Caco-2 (cell line): ENCODE measurements around the gene ATP13A4. TPM values are rescaled to one million over a fixed set of nuclear protein-coding genes. Genes with fewer than 3 reads are reported as not detected.

Experiments
- BruUV-seq: library from RNA; stranded (reverse); fragments of 400-500 nt; replicated peaks from 2 replicates; lab custom pipeline; 2021; lab: Mats Ljungman, UMichigan
- CTCF ChIA-PET: fragments of 300-600 bp; sonication (Branson Sonifier 250); formaldehyde crosslinking; loops from one replicate; lab custom pipeline; 2022; ENCODE audit warnings: antibody characterized with exemption; lab: Charles Lee
- POLR2A ChIA-PET: fragments of 300-600 bp; sonication (Branson Sonifier 250); formaldehyde crosslinking; loops from one replicate; lab custom pipeline; 2022; ENCODE audit warnings: antibody characterized with exemption; lab: Charles Lee
- DNase-seq, 2 experiments: peaks; one replicate each; pipeline versions ENCODE4 v3.0.0 to v3.0.0-alpha.2; 2020 to 2022
- H3K27me3 ChIP-seq: replicated peaks from 2 replicates; pipeline ENCODE4 v1.6.0; 2011; ENCODE audit warnings: low read length; ENCODE audit not compliant: control insufficient read depth, insufficient read depth
- H3K36me3 ChIP-seq: 2 replicates; pipeline ENCODE4 v1.5.1; 2011; ENCODE audit warnings: low read length; ENCODE audit not compliant: control insufficient read depth, insufficient read depth
- H3K4me1 ChIP-seq: fragments of 250-450 bp; sonication (Bioruptor Pico); 2 replicates; pipeline ENCODE4 v1.5.1; 2020; ENCODE audit warnings: mild to moderate bottlenecking
- H3K4me3 ChIP-seq: 2 replicates; pipeline ENCODE4 v1.5.1; 2011; ENCODE audit warnings: low read depth, mild to moderate bottlenecking, control low read depth, low read length
- H3K9me3 ChIP-seq: fragments of 250-450 bp; sonication (Bioruptor Pico); 2 replicates; pipeline ENCODE4 v1.5.1; 2020; ENCODE audit warnings: mild to moderate bottlenecking, moderate library complexity
- H3K27ac Mint-ChIP-seq: one replicate; pipeline ENCODE4 v1.8.0; 2022; ENCODE audit warnings: mixed read lengths; ENCODE audit not compliant: unreplicated experiment
- H3K27me3 Mint-ChIP-seq: one replicate; pipeline ENCODE4 v1.8.0; 2022; ENCODE audit warnings: mixed read lengths; ENCODE audit not compliant: insufficient read depth, unreplicated experiment
- H3K36me3 Mint-ChIP-seq: one replicate; pipeline ENCODE4 v1.8.0; 2022; ENCODE audit warnings: mild to moderate bottlenecking, mixed read lengths; ENCODE audit not compliant: insufficient read depth, unreplicated experiment
- H3K4me1 Mint-ChIP-seq: one replicate; pipeline ENCODE4 v1.8.0; 2022; ENCODE audit warnings: low read depth, mixed read lengths; ENCODE audit not compliant: unreplicated experiment
- H3K4me3 Mint-ChIP-seq: one replicate; pipeline ENCODE4 v1.8.0; 2022; ENCODE audit warnings: mild to moderate bottlenecking, moderate library complexity, mixed read lengths; ENCODE audit not compliant: unreplicated experiment
- H3K9me3 Mint-ChIP-seq: one replicate; pipeline ENCODE4 v1.8.0; 2022; ENCODE audit warnings: mixed read lengths; ENCODE audit not compliant: unreplicated experiment
- intact Hi-C: fragments of 100-400 bp; cut with micrococcal nuclease; formaldehyde crosslinking; loops from one replicate; pipeline ENCODE4 v1.10.0; 2022; ENCODE audit not compliant: unreplicated experiment
- total RNA-seq: library from RNA; stranded (reverse); gene quantifications from 2 replicates; pipeline ENCODE4 v1.2.3, GENCODE V29; 2022
- TF ChIP-seq, protein P1 (sequence below), 2 experiments: fragments of 200-600 bp in 1 of 2; IDR thresholded peaks; 1 replicate in 1 of 2; 2 replicates in 1 of 2; pipeline versions ENCODE4 v1.5.1 to v1.8.0; 2011 to 2022; ENCODE audit warnings: antibody characterized with exemption in 1 of 2, control low read depth in 1 of 2, inconsistent platforms in 1 of 2, low read depth in 1 of 2, low read length in 1 of 2, mild to moderate bottlenecking in 1 of 2, moderate library complexity in 1 of 2; ENCODE audit not compliant: insufficient read depth in 1 of 2, severe bottlenecking in 1 of 2, unreplicated experiment in 1 of 2

Gene ATP13A4
- total RNA-seq, 1 experiment from 2014 or later = 1.4 TPM

DNA sequence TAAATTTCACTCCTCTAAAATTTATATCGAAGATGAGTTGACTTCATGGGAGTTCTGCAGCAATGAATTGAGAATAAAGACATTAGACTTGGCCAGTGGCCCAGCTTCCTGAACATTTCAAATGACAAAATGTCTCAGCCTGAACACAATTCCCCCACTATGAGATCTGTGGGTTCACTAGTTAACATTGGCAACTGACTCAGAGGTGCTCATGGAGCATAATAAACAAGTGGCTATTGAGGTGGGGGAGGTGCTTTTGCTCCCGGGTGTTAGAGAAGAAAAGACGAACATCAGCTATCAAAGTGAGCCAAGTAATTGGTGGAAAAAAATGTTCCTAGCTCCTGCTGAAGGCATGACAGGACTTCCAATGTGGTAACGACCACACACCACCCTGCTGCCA, 6.3 kb downstream of the ATP13A4 start:
- H3K4me1 Mint-ChIP-seq = peaks cover 6% of the 10 kb centered on the region
- Histone ChIP-seq H3K36me3 (no peaks in the 10 kb centered on the region), H3K27me3 (no peaks in the 10 kb centered on the region), H3K9me3 (peaks cover 3% of the 10 kb centered on the region; the same call in 1 of the 2 replicates), H3K4me3 (no peak overlapping the region), H3K4me1 (peaks cover under 1% of the 10 kb centered on the region)
- peaks cover 19% of the 10 kb centered on the region for H3K9me3 Mint-ChIP-seq
- no peak overlapping the region for H3K4me3 Mint-ChIP-seq
- TF ChIP-seq, protein P1, sequence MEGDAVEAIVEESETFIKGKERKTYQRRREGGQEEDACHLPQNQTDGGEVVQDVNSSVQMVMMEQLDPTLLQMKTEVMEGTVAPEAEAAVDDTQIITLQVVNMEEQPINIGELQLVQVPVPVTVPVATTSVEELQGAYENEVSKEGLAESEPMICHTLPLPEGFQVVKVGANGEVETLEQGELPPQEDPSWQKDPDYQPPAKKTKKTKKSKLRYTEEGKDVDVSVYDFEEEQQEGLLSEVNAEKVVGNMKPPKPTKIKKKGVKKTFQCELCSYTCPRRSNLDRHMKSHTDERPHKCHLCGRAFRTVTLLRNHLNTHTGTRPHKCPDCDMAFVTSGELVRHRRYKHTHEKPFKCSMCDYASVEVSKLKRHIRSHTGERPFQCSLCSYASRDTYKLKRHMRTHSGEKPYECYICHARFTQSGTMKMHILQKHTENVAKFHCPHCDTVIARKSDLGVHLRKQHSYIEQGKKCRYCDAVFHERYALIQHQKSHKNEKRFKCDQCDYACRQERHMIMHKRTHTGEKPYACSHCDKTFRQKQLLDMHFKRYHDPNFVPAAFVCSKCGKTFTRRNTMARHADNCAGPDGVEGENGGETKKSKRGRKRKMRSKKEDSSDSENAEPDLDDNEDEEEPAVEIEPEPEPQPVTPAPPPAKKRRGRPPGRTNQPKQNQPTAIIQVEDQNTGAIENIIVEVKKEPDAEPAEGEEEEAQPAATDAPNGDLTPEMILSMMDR (IDR thresholded peaks at IDR 0.05; ENCODE audit: insufficient read depth in 1 of 2, low read depth in 1 of 2, low read length in 1 of 2, severe bottlenecking in 1 of 2, unreplicated experiment in 1 of 2) = no peak
- H3K27me3 Mint-ChIP-seq = no peaks in the 10 kb centered on the region
- BruUV-seq = no TSS peak
- DNase-seq = no peak
- ChIA-PET POLR2A (no interaction called here), CTCF (no interaction called here)
- H3K27ac Mint-ChIP-seq = no peak overlapping the region
- H3K36me3 Mint-ChIP-seq = no peaks in the 10 kb centered on the region
- intact Hi-C loops = no loop called here

DNA sequence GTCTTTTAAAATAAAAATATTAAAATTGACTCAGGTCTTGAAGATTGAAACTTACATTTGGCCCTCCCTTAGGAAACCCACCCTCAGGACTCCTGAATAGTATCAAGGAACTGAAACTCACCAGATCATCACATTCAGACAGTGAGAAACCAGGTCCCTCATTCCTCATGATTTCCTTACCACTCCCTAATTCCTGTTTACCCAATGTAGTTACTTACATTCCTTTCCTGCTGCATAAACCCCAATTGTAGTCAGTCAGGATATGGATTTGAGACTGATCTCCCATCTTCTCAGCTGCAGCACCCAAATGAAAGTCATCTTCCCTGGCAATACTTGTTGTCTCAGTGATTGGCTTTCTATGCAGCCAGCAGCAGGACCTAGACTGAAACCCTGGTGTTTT, 8.6 kb downstream of the ATP13A4 start:
- CTCF ChIA-PET = no interaction called here
- BruUV-seq = no TSS peak
- H3K27me3 ChIP-seq = no peaks in the 10 kb centered on the region
- intact Hi-C loops = no loop called here
- no peaks in the 10 kb centered on the region for H3K36me3 ChIP-seq
- Mint-ChIP-seq H3K9me3 (peaks cover 19% of the 10 kb centered on the region), H3K27ac (no peak overlapping the region), H3K27me3 (no peaks in the 10 kb centered on the region), H3K4me3 (no peak overlapping the region), H3K36me3 (no peaks in the 10 kb centered on the region), H3K4me1 (no peaks in the 10 kb centered on the region)
- H3K4me3 ChIP-seq = no peak overlapping the region
- DNase-seq = no peak
- POLR2A ChIA-PET = no interaction called here
- H3K4me1 ChIP-seq = no peaks in the 10 kb centered on the region
- peaks cover 3% of the 10 kb centered on the region; the same call in 1 of the 2 replicates for H3K9me3 ChIP-seq
- TF ChIP-seq, protein P1 (IDR thresholded peaks at IDR 0.05; ENCODE audit: insufficient read depth in 1 of 2, low read depth in 1 of 2, low read length in 1 of 2, severe bottlenecking in 1 of 2, unreplicated experiment in 1 of 2) = no peak

GRCh38 chr3:193545304-193545703, 9.4 kb downstream of the ATP13A4 start:
- no peak overlapping the region for H3K4me3 Mint-ChIP-seq
- no peaks in the 10 kb centered on the region for H3K4me1 ChIP-seq
- no peak for DNase-seq
- no peaks in the 10 kb centered on the region for H3K27me3 Mint-ChIP-seq
- intact Hi-C loops = no loop called here
- no peak overlapping the region for H3K4me3 ChIP-seq
- no peaks in the 10 kb centered on the region for H3K36me3 Mint-ChIP-seq
- POLR2A ChIA-PET = no interaction called here
- peaks cover 19% of the 10 kb centered on the region for H3K9me3 Mint-ChIP-seq
- CTCF ChIA-PET = no interaction called here
- no peaks in the 10 kb centered on the region for H3K36me3 ChIP-seq
- no peak overlapping the region for H3K27ac Mint-ChIP-seq
- no TSS peak for BruUV-seq
- H3K27me3 ChIP-seq = no peaks in the 10 kb centered on the region
- TF ChIP-seq, protein P1 (IDR thresholded peaks at IDR 0.05; ENCODE audit: insufficient read depth in 1 of 2, low read depth in 1 of 2, low read length in 1 of 2, severe bottlenecking in 1 of 2, unreplicated experiment in 1 of 2) = no peak
- no peaks in the 10 kb centered on the region for H3K4me1 Mint-ChIP-seq
- H3K9me3 ChIP-seq = peaks cover 3% of the 10 kb centered on the region; the same call in 1 of the 2 replicates
